ENCODE measurements around the gene DERL2. TPM values are rescaled to one million over a fixed set of nuclear protein-coding genes. Genes with fewer than 3 reads are reported as not detected.

Gene DERL2
- total and polyA plus RNA-seq, 2 donors (not counting 1 experiment from before 2014, with no cell fraction given) = 34.8 to 74.2 TPM

DNA sequence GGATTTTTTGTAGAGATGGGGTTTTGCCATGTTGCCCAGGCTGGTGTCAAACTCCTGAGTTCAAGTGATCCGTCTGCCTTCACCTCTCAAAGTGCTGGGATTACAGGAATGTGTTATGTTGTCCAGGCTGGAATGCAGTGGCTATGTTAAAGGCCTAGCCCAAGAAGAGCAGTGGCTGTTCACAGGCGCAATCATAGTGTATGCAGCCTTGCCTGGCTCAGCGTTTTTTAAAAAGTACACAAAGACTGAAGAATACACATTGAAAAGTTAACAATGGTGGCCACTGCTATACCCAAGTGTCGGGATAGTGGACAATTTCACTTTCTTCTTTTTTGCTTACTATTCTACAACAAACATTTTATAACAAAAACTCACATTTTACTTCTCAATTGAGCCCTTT, 7.0 kb downstream of the DERL2 start:
- Histone ChIP-seq H3K27me3 (replicated peaks in 1 of 4; ENCODE audit: control extremely low read depth in 1 of 4, control insufficient read depth in 3 of 4, insufficient read depth in 4 of 4, low read length in 3 of 4) (no peaks in the 10 kb centered on the region), H3K79me2 (ENCODE audit: control insufficient read depth, insufficient read depth, low read length) (peaks cover 43% of the 10 kb centered on the region), H3K36me3 (replicated peaks in 1 of 2; ENCODE audit: control extremely low read depth in 1 of 2, control insufficient read depth in 1 of 2, extremely low read depth in 1 of 2, insufficient read depth in 2 of 2, low read length in 1 of 2) (peaks cover 32 to 86% of the 10 kb centered on the region in 2 experiments), H3K9ac (ENCODE audit: low read length) (no peak overlapping the region), H4K20me1 (ENCODE audit: control insufficient read depth, insufficient read depth, low read length, poor library complexity, severe bottlenecking) (peaks cover 33% of the 10 kb centered on the region), H3K27ac (ENCODE audit: low read length in 2 of 2) (no peak overlapping the region), H3K4me2 (replicated peaks; ENCODE audit: low read depth, low read length, poor library complexity, severe bottlenecking) (no peak overlapping the region), H3K4me1 (ENCODE audit: control insufficient read depth in 2 of 2, insufficient read depth in 2 of 2, low read length in 2 of 2) (no peaks in the 10 kb centered on the region), H2AFZ (ENCODE audit: insufficient read depth, low read depth, low read length, poor library complexity, severe bottlenecking) (no peak overlapping the region), H3K9me3 (ENCODE audit: control extremely low read depth in 1 of 3, control insufficient read depth in 2 of 3, insufficient read depth in 1 of 3, low read length in 2 of 3) (peaks cover 0 to 1% (median 0%) of the 10 kb centered on the region in 3 donors), H3K4me3 (ENCODE audit: control extremely low read depth in 1 of 5, extremely low read depth in 1 of 5, insufficient read depth in 1 of 5, low read depth in 2 of 5, low read length in 4 of 5) (no peak overlapping the region)
- Mint-ChIP-seq H3K27me3 (no peaks in the 10 kb centered on the region), H3K4me3 (no peak overlapping the region), H3K4me1 (peaks cover 11% of the 10 kb centered on the region), H3K27ac (no peak overlapping the region), H3K9me3 (ENCODE audit: insufficient read depth) (no peaks in the 10 kb centered on the region)
- intact Hi-C loops (cut with micrococcal nuclease) = no loop called here
- TF ChIP-seq, protein P1, sequence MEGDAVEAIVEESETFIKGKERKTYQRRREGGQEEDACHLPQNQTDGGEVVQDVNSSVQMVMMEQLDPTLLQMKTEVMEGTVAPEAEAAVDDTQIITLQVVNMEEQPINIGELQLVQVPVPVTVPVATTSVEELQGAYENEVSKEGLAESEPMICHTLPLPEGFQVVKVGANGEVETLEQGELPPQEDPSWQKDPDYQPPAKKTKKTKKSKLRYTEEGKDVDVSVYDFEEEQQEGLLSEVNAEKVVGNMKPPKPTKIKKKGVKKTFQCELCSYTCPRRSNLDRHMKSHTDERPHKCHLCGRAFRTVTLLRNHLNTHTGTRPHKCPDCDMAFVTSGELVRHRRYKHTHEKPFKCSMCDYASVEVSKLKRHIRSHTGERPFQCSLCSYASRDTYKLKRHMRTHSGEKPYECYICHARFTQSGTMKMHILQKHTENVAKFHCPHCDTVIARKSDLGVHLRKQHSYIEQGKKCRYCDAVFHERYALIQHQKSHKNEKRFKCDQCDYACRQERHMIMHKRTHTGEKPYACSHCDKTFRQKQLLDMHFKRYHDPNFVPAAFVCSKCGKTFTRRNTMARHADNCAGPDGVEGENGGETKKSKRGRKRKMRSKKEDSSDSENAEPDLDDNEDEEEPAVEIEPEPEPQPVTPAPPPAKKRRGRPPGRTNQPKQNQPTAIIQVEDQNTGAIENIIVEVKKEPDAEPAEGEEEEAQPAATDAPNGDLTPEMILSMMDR (IDR thresholded peaks at IDR 0.05) = no peak
- no peak for TF ChIP-seq EZH2 (IDR thresholded peaks at IDR 0.05; ENCODE audit: borderline replicate concordance, insufficient read depth, low read depth, low read length, poor library complexity, severe bottlenecking)
- DNase-seq (no peak), ATAC-seq (ENCODE audit: low read depth) (no peak)
- POLR2A ChIA-PET = no interaction called here
- WGBS (ENCODE audit: insufficient coverage) = 100% methylated on average over 4 of the region's 4 CpGs
- CTCF ChIA-PET = no interaction called here

DNA sequence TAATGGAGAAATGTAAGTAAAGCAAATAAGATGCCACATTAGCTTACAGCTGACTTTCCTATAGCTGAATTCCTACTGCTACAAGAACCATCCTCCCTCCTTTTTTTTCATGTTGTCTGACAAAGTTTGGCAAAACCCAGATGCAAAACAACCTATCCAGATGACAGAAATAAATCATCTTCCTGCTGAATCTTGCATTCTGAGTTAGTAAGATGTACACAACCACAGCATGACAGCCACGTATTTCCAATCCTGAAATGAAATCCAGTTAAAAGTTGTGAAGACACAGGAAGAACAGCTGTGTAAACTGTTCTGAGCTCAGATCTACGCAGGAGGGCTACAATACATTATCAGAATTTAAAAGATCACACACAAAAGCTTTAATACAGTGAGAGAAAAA, 12.1 kb downstream of the DERL2 start:
- Mint-ChIP-seq H3K27me3 (no peaks in the 10 kb centered on the region), H3K27ac (no peak overlapping the region), H3K4me3 (no peak overlapping the region), H3K9me3 (ENCODE audit: insufficient read depth) (no peaks in the 10 kb centered on the region), H3K4me1 (peaks cover 8% of the 10 kb centered on the region)
- ChIA-PET POLR2A (no interaction called here), CTCF (interaction anchor here (1.3 kb wide), 1 partner anchor 11 kb away, joined by 4 read pairs; no protein-coding TSS in a partner anchor)
- no peak overlapping the region for H3K9ac ChIP-seq (ENCODE audit: low read length)
- H3K27me3 ChIP-seq (replicated peaks in 1 of 4; ENCODE audit: control extremely low read depth in 1 of 4, control insufficient read depth in 3 of 4, insufficient read depth in 4 of 4, low read length in 3 of 4) = no peaks in the 10 kb centered on the region
- WGBS (ENCODE audit: insufficient coverage) = 100% methylated on average over 1 of the region's 2 CpGs
- no peak overlapping the region for H2AFZ ChIP-seq (ENCODE audit: insufficient read depth, low read depth, low read length, poor library complexity, severe bottlenecking)
- TF ChIP-seq EZH2 (IDR thresholded peaks at IDR 0.05; ENCODE audit: borderline replicate concordance, insufficient read depth, low read depth, low read length, poor library complexity, severe bottlenecking) = no peak
- TF ChIP-seq, protein P1 (IDR thresholded peaks at IDR 0.05) = no peak
- peaks cover 15% of the 10 kb centered on the region for H4K20me1 ChIP-seq (ENCODE audit: control insufficient read depth, insufficient read depth, low read length, poor library complexity, severe bottlenecking)
- H3K27ac ChIP-seq (ENCODE audit: low read length in 2 of 2) = no peak overlapping the region
- intact Hi-C loops (cut with micrococcal nuclease) = no loop called here
- peaks cover 23 to 50% of the 10 kb centered on the region in 2 experiments for H3K36me3 ChIP-seq (replicated peaks in 1 of 2; ENCODE audit: control extremely low read depth in 1 of 2, control insufficient read depth in 1 of 2, extremely low read depth in 1 of 2, insufficient read depth in 2 of 2, low read length in 1 of 2)
- H3K79me2 ChIP-seq (ENCODE audit: control insufficient read depth, insufficient read depth, low read length) = peaks cover 22% of the 10 kb centered on the region
- H3K4me2 ChIP-seq (replicated peaks; ENCODE audit: low read depth, low read length, poor library complexity, severe bottlenecking) = no peak overlapping the region
- no peak overlapping the region for H3K4me3 ChIP-seq (ENCODE audit: control extremely low read depth in 1 of 5, extremely low read depth in 1 of 5, insufficient read depth in 1 of 5, low read depth in 2 of 5, low read length in 4 of 5)
- no peak for ATAC-seq (ENCODE audit: low read depth)
- H3K9me3 ChIP-seq (ENCODE audit: control extremely low read depth in 1 of 3, control insufficient read depth in 2 of 3, insufficient read depth in 1 of 3, low read length in 2 of 3) = peaks cover 0 to 1% (median 0%) of the 10 kb centered on the region in 3 donors
- peaks cover 0 to 4% of the 10 kb centered on the region in 2 donors for H3K4me1 ChIP-seq (ENCODE audit: control insufficient read depth in 2 of 2, insufficient read depth in 2 of 2, low read length in 2 of 2)
- DNase-seq = no peak

Data from B cell (primary cell).